Astrocyte of the cerebellum (primary cell): ENCODE data around the gene MTHFD2.
"Not testable (repeated sequence)": the region's sequence is repeated elsewhere in the genome, so short reads cannot be mapped to it uniquely, and the experiment has no call there.

Experiments
- DNase-seq: peaks from one replicate; pipeline ENCODE4 v3.0.0-alpha.2; 2011; ENCODE audit warnings: low read depth
- H3K4me3 ChIP-seq: 2 replicates; pipeline ENCODE4 v1.5.1; 2011; ENCODE audit warnings: mild to moderate bottlenecking, low read depth, low read length, moderate library complexity
- CTCF ChIP-seq: IDR thresholded peaks from 2 replicates; pipeline ENCODE4 v1.5.1; 2012; ENCODE audit warnings: low read length, low read depth, moderate library complexity, mild to moderate bottlenecking; ENCODE audit errors: missing control alignments
- in situ Hi-C: cut with HindIII; loops from 2 replicates; pipeline ENCODE4 v1.10.0; 2017; ENCODE audit warnings: low sequenced_read_pairs

Gene MTHFD2

GRCh38 chr2:74181739-74182138 is 16.7 kb upstream of the MTHFD2 start:
- H3K4me3 ChIP-seq, result no peak overlapping the region
- in situ Hi-C loops, result no loop called here
- no peak for TF ChIP-seq CTCF
- DNase-seq, result no peak

GRCh38 chr2:74183878-74184277 is 14.5 kb upstream of the MTHFD2 start:
- DNase-seq, result no peak
- TF ChIP-seq CTCF, result no peak
- in situ Hi-C loops, result no loop called here
- H3K4me3 ChIP-seq, result no peak overlapping the region

- TF ChIP-seq CTCF, result no peak
- no peak for DNase-seq
- in situ Hi-C loops, result no loop called here
- H3K4me3 ChIP-seq, result no peak overlapping the region
Measured at GRCh38 chr2:74186038-74186437, 12.4 kb upstream of the MTHFD2 start.

- in situ Hi-C loops, DNase-seq: not testable (repeated sequence)
Measured at GRCh38 chr2:74186706-74187105, 11.7 kb upstream of the MTHFD2 start.

GRCh38 chr2:74188018-74188601 is 10.3 kb upstream of the MTHFD2 start:
- TF ChIP-seq CTCF, result no peak
- no peak overlapping the region for H3K4me3 ChIP-seq
- DNase-seq, result no peak
- in situ Hi-C loops, result no loop called here

More at GRCh38 chr2:74186706-74187105, 11.7 kb upstream of the MTHFD2 start:
- not testable (repeated sequence) for H3K4me3 ChIP-seq

GRCh38 chr2:74188696-74189095 is 9.7 kb upstream of the MTHFD2 start:
- H3K4me3 ChIP-seq, result no peak overlapping the region
- in situ Hi-C loops, result no loop called here
- no peak for TF ChIP-seq CTCF
- no peak for DNase-seq

- in situ Hi-C loops, result no loop called here
- no peak for DNase-seq
- TF ChIP-seq CTCF, result no peak
- no peak overlapping the region for H3K4me3 ChIP-seq
Measured at GRCh38 chr2:74191596-74192380, 6.6 kb upstream of the MTHFD2 start.
